ENCODE data around the gene AGPAT2.

Gene AGPAT2

DNA sequence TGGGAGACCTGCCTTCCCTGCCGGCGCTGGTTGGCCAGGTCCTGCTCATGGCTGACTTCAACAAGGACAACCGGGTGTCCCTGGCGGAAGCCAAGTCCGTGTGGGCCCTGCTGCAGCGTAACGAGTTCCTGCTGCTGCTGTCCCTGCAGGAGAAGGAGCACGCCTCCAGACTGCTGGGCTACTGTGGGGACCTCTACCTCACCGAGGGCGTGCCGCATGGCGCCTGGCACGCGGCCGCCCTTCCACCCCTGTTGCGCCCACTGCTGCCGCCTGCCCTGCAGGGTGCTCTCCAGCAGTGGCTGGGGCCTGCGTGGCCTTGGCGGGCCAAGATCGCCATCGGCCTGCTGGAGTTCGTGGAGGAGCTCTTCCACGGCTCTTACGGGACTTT lies 35.7 kb upstream of the AGPAT2 start:
- no peak for TF ChIP-seq CTCF (IDR thresholded peaks at IDR 0.05; ENCODE audit: low read depth, low read length, poor library complexity, severe bottlenecking)
- TF ChIP-seq EZH2phosphoT487 (IDR thresholded peaks at IDR 0.05; ENCODE audit: borderline replicate concordance, low read length): no peak
- Histone ChIP-seq H3K9me2 (replicated peaks; ENCODE audit: control insufficient read depth, low read length) (no peaks in the 10 kb centered on the region), H3K36me3 (ENCODE audit: control insufficient read depth, low read length) (peaks cover 63% of the 10 kb centered on the region), H3K27me3 (ENCODE audit: control insufficient read depth, low read length) (no peaks in the 10 kb centered on the region), H3K79me2 (ENCODE audit: control insufficient read depth, low read length) (peaks cover 30% of the 10 kb centered on the region), H3K27ac (ENCODE audit: low read depth, low read length) (no peak overlapping the region), H3K4me1 (ENCODE audit: control insufficient read depth, low read length) (peaks cover 38% of the 10 kb centered on the region), H3K4me2 (ENCODE audit: low read length) (no peak overlapping the region), H4K20me1 (ENCODE audit: control insufficient read depth, insufficient read depth, low read depth, low read length) (peaks cover 24% of the 10 kb centered on the region), H3K4me3 (ENCODE audit: low read length) (no peak overlapping the region), H3K9me3 (ENCODE audit: control insufficient read depth, insufficient read depth, low read length) (no peaks in the 10 kb centered on the region), H3F3A (ENCODE audit: control insufficient read depth, insufficient read depth) (peaks cover 54% of the 10 kb centered on the region)

GRCh38 chr9:136722093-136722968 lies 35.1 kb upstream of the AGPAT2 start:
- no peak overlapping the region for H3K4me2 ChIP-seq (ENCODE audit: low read length)
- H3K9me2 ChIP-seq (replicated peaks; ENCODE audit: control insufficient read depth, low read length): no peaks in the 10 kb centered on the region
- H3K9me3 ChIP-seq (ENCODE audit: control insufficient read depth, insufficient read depth, low read length): no peaks in the 10 kb centered on the region
- H3F3A ChIP-seq (ENCODE audit: control insufficient read depth, insufficient read depth): peaks cover 51% of the 10 kb centered on the region
- H3K79me2 ChIP-seq (ENCODE audit: control insufficient read depth, low read length): peaks cover 23% of the 10 kb centered on the region
- TF ChIP-seq EZH2phosphoT487 (IDR thresholded peaks at IDR 0.05; ENCODE audit: borderline replicate concordance, low read length): no peak
- TF ChIP-seq CTCF (IDR thresholded peaks at IDR 0.05; ENCODE audit: low read depth, low read length, poor library complexity, severe bottlenecking): no peak
- no peak overlapping the region for H3K27ac ChIP-seq (ENCODE audit: low read depth, low read length)
- H3K4me3 ChIP-seq (ENCODE audit: low read length): no peak overlapping the region
- peaks cover 38% of the 10 kb centered on the region for H3K4me1 ChIP-seq (ENCODE audit: control insufficient read depth, low read length)
- H3K36me3 ChIP-seq (ENCODE audit: control insufficient read depth, low read length): peaks cover 57% of the 10 kb centered on the region
- H3K27me3 ChIP-seq (ENCODE audit: control insufficient read depth, low read length): no peaks in the 10 kb centered on the region
- H4K20me1 ChIP-seq (ENCODE audit: control insufficient read depth, insufficient read depth, low read depth, low read length): peaks cover 19% of the 10 kb centered on the region

GRCh38 chr9:136721339-136722092 lies 34.3 kb upstream of the AGPAT2 start:
- no peak overlapping the region for H3K4me3 ChIP-seq (ENCODE audit: low read length)
- TF ChIP-seq CTCF (IDR thresholded peaks at IDR 0.05; ENCODE audit: low read depth, low read length, poor library complexity, severe bottlenecking) (no peak), EZH2phosphoT487 (IDR thresholded peaks at IDR 0.05; ENCODE audit: borderline replicate concordance, low read length) (no peak)
- H3K4me1 ChIP-seq (ENCODE audit: control insufficient read depth, low read length): peaks cover 34% of the 10 kb centered on the region
- peaks cover 15% of the 10 kb centered on the region for H3K79me2 ChIP-seq (ENCODE audit: control insufficient read depth, low read length)
- no peaks in the 10 kb centered on the region for H3K9me3 ChIP-seq (ENCODE audit: control insufficient read depth, insufficient read depth, low read length)
- H4K20me1 ChIP-seq (ENCODE audit: control insufficient read depth, insufficient read depth, low read depth, low read length): peaks cover 12% of the 10 kb centered on the region
- no peaks in the 10 kb centered on the region for H3K27me3 ChIP-seq (ENCODE audit: control insufficient read depth, low read length)
- H3K27ac ChIP-seq (ENCODE audit: low read depth, low read length): no peak overlapping the region
- no peak overlapping the region for H3K4me2 ChIP-seq (ENCODE audit: low read length)
- H3F3A ChIP-seq (ENCODE audit: control insufficient read depth, insufficient read depth): peaks cover 43% of the 10 kb centered on the region
- peaks cover 49% of the 10 kb centered on the region for H3K36me3 ChIP-seq (ENCODE audit: control insufficient read depth, low read length)
- no peaks in the 10 kb centered on the region for H3K9me2 ChIP-seq (replicated peaks; ENCODE audit: control insufficient read depth, low read length)
